GM21529 (cell line): ENCODE results near the gene LIMS2.
A peak's percentile ranks its signal among the peaks of the same experiment; 100 is the strongest.

Experiments used
- ATAC-seq: cut with Tn5 transposase; IDR thresholded peaks from one replicate; pipeline ENCODE4 v1.9.1; 2021; ENCODE audit not compliant: unreplicated experiment

The LIMS2 gene

DNA sequence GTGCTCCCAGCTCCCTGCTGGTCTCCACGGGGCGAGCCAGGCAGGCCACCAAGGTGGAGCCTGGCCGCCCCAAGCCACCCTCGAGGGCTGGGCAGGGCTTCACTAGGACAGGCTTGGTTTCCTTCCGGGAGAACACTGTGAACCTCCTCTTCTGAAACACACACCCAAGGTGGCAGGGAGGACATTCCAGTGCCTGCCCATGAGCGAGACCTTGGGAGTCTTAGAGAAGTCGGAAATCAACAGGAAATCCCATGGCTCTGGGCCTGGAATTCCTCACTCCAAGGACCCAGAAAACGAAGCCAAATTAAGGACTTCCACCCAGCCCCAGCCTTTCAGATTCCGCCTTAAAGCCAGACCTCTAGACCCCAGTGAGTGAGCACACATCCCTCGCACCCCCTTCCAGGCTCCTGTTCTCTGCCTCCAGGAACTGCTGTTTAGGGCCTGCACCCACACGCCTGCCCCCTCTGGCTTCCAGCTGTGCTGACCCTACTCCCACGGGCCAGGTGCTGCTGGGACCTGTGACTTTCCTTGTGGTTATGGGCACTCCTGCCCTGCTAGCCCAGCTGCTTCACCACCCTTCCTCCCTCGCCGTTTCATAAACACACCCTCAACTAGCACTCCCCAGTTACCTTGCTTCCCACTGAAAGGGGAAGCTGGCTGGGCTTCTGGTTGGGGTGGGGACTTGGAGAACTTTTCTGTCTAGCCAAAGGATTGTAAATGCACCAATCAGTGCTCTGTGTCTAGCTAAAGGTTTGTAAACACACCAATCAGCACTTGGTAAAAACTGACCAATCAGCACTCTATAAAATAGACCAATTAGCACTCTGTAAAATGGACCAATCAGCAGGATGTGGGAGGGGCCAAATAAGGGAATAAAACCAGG, 15.7 kb downstream of the LIMS2 start:
- ATAC-seq = no peak

DNA sequence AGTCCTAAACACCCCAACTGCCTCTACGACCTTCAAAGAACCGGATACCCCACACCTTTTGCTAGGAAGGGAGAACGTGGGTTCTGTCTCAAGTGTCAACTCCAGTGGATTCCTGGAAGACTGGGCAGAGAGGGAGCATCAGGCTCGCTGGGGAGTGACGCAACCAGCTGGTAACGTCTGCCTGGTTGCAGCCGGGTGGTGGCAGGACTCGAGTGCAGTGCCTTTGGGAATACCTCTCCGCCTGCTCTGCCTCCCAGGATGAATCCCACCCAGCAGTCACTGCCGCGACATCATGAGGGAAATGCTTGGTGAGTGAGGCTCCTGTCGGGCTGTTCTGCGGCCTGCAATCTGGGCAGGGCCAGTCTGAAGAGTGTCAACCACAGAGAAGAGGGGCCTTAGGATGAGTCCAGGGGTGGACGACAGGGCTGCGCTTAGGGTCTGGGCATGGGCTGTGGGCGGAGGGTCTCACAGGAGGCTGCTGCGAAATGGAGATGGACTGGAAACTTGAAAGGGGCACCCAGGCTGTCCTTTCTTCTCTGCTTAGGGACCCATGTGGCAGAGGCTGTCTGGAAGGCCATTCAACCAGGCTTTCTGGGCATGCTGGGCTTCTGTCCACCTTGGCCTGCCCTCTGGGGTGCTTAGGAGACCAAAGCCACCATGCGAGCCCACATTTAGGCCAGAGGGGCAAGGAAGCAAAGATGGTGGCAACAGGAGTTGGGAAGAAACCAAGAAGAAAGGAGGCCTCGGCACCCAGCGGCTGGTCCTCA, 16.5 kb downstream of the LIMS2 start:
- ATAC-seq = no peak

DNA sequence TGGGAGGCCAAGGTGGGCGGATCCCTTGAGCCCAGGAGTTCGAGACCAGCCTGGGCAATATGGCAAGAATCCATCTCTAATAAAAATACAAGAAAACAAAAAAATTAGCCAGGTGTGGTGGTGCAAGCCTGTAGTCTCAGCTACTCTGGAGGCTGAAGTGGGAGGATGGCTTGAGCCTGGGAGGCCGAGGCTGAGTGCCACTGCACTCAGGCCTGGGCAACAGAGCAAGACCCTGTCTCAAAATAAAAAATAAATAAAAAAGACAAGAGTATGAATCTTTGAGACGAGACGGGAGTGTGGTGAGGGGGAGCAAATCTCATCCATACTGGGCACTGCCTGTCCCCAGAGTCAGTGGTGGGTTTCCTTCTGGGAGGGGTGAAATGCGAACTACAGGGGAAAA, 17.2 kb downstream of the LIMS2 start:
- ATAC-seq = no peak

DNA sequence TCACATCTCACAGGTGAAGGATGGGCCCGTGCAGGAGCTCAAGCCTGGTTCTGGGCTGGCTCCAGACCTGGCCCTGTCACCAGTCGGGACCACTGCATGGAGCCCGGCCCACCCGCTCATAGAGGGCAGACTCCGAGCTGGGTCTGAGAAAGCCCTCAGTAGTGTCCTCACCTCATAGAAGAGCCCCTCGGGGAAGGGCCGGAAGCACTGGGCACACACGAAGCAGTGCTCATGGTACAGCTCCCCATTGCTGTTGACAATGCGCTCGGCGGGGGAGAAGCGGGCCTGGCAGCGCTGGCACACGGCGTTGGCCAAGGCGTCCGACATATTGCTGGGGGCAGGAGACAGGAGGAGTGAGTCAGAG, 18.1 kb downstream of the LIMS2 start:
- ATAC-seq = no peak

DNA sequence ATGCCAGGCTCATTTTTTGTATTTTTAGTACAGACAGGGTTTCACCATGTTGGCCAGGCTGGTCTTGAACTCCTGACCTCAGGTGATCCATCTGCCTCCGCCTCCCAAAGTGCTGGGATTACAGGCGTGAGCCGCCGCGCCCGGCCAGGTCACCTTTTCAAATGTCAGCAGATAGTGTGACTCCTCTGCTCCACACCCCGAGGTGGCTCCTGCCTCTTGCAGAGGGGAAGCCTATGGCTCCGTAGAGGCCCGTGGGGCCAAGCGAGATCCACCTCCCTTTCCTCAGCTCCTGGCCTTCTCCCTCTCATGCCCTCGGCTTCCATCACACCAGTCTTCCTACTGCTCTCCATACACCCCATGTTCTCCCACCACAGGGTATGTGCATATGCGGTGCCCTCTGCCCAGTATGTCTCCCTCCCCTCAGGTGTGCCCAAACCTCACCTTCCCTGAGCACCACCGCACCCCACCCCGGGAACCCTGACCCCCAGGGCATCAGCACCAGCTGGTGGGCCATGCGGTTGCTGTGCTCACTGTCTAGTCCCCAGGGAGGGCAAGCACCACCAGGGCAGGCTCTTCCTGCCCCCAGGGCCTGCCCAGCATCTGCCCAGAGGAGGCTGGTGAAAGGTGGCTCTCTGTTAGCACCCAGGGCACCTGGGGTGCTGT, 18.6 kb downstream of the LIMS2 start:
- ATAC-seq = no peak

DNA sequence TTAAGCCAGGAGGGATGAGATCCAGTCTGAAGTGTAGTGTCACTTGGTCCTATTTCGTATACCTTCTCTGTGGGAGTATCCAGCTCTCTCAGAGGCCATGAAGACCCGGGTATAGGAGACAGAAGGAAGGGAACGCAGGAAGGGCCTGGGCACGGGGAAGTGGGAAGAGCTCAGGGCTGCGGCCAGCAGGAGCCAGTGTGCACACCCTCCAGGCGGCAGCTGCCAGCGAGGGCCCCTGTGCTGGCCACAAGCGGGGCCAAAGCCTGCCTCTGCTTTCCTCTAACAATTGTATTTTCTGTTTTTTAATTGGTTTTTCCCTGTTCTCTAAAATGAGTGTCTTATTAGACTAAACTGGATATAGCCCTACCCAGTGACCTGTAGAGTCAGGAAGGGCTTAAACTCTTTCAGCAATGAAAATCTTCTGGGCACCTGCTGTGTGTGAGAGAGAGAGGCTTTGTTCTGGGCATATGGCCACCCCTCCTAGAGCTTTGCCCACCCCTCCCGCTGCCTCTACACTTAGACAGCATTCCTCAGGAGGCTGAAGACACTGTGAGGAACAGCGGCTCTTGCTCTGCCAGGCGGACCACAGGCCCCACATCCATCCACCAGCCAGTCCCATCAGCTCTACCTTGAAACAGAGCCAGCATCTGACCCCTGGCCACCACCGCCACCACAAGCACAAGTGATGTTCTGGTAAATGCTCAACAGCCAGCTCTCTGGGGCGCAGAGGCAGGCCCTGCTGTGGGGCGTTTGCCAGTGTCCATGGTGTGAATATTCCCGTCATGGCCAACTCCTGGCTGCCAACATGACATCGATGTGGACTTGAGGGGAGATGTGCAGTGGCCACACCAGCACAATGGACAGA, 19.9 kb downstream of the LIMS2 start:
- ATAC-seq = no peak

DNA sequence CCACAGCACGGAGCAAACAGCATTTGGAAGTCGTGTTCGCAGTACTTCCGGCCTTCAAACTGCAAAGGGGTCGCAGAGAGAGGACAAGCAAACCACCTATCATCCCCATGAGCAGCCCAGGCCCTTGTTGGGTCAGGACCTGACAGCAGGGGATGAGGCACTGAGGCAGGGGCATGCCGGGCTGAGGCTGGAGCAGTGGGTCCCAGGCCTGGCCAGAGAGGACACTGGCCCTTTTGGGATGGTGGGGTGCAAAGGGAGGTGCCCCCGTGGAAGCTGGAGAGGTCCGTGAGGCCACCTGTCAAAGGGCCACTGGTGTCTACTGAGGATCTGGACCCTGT, 20.5 kb downstream of the LIMS2 start:
- ATAC-seq = no peak

DNA sequence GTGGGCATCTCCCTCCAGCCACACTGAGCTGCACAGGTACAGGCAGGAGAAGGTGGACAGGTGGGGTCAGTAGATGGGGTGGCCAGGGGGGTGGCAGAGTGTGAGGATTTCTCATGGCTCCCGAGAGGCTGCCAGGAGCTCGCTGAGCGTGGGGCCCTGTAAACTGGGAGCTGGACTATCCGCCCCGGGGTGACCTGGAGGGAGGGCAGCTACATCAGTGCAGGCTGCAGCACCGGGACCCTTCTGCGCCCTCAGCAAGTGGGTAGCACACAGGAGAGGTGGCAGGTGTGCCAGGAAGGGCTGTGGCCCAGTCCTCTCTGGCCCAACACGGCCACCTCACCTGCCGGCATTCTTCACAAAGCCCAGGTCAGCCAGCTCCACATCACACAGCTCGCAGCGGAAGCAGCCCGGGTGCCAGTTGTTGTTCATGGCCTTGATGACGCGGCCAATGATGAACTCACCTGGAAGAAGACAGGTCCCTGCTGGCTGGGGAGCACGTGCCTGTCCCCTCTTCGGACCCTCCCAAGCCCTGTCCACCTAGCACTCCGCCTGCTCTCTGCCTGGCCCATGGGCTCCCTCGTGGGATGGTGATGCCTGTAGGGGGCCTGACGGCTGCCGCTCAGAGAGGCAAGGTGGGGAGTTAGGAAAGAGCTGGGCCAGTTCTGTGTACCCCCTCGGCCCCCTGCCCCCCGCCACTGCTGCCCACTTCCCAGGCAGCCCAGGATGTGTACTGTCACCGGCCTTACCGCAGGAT, 21.1 kb downstream of the LIMS2 start:
- ATAC-seq = no peak

DNA sequence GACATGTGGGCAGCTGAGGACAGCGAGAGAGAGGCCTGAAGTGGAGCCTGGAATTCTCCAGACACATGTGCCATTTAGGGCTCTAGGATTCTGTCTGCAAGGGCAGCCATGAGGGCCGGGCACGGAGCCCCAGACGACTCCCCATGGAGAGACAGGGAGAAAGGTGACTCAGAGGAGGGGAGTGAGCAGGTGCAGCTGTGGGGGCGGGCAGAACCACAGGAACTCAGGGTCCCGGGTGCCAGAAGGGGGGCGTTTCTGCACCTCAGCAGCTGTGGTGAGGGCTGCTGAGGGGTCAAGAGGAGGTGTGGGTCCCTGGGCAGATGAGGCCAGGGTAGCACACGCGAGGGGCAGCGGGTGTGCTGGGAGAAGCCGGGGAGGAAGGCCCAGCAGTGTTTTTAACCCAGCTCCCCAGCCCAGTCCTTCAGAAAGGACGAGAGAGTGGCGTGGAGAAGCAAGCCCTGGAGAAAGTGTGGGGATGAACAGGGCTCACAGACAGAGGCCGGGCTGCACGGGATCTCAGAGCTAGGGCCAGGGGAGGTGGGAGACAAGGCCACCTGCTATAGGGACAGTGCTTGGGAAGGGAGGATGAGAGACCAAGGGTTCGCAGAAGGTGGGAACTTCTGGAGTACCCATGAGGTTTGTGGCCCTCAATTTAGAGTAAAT, 21.8 kb downstream of the LIMS2 start:
- ATAC-seq = no peak

DNA sequence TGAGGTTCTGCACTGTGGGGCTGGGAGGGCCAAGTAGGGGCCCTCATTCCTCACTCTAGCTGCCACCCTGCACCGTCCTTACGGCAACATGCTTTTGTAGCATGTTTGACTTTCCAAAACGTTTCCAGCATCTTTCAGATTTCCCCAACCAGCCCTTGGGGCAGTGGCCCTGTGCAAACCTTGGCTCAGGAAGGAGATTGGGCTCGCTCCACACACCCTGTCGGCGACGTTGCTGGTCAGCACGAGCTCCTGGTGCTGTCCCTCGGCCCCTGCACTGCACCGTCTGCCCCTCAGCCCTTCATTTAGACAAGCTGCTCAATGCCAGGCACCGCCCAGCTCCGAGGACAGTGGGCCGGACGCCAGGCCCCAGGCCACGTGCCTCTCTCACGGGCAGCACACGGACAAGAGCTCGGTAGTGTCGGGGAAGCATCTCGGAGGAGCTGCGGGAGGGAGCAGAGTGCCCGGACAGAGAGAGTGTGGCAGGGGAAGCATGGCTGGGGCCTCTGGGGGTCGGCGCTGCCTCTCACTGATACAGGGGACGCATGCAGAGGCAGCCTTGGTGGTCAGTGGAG, 22.5 kb downstream of the LIMS2 start:
- ATAC-seq = no peak

DNA sequence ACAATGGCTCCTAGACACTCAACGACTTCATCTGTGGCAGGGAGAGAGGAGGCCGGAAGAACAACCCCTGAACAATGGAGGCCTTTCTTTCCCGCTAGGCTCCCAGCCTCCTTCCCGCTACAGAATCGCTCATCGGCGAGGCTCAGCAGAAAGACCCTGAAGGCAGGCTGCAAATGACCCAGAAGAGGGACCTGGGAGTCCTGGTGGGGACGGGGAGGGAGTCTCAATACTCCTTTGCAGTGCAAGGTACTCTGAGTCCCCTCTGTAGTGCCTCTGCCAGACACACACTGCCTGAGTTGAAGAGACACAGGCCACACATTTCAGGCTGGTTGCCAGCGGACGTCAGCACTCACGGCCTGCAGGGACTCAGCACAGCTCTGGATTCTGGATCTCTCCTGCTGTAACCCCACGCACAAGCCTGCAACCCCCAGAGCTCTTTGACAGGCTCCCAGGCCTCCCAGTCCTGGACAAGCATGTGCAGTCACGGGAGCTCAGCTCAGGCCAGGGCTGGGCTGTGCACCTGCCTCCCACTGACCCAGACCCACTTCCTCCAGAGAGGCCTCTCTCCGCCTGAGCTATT, 23.3 kb downstream of the LIMS2 start:
- ATAC-seq = no peak

DNA sequence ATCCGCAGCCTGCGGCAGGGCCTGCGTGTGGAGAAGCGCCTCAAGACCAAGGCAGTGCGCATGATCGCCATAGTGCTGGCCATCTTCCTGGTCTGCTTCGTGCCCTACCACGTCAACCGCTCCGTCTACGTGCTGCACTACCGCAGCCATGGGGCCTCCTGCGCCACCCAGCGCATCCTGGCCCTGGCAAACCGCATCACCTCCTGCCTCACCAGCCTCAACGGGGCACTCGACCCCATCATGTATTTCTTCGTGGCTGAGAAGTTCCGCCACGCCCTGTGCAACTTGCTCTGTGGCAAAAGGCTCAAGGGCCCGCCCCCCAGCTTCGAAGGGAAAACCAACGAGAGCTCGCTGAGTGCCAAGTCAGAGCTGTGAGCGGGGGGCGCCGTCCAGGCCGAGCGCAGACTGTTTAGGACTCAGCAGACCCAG, 23.9 kb downstream of the LIMS2 start:
- ATAC-seq = no peak

DNA sequence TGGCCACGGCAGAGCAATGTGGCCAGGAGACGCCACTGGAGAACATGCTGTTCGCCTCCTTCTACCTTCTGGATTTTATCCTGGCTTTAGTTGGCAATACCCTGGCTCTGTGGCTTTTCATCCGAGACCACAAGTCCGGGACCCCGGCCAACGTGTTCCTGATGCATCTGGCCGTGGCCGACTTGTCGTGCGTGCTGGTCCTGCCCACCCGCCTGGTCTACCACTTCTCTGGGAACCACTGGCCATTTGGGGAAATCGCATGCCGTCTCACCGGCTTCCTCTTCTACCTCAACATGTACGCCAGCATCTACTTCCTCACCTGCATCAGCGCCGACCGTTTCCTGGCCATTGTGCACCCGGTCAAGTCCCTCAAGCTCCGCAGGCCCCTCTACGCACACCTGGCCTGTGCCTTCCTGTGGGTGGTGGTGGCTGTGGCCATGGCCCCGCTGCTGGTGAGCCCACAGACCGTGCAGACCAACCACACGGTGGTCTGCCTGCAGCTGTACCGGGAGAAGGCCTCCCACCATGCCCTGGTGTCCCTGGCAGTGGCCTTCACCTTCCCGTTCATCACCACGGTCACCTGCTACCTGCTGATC, 24.4 kb downstream of the LIMS2 start:
- ATAC-seq = no peak

DNA sequence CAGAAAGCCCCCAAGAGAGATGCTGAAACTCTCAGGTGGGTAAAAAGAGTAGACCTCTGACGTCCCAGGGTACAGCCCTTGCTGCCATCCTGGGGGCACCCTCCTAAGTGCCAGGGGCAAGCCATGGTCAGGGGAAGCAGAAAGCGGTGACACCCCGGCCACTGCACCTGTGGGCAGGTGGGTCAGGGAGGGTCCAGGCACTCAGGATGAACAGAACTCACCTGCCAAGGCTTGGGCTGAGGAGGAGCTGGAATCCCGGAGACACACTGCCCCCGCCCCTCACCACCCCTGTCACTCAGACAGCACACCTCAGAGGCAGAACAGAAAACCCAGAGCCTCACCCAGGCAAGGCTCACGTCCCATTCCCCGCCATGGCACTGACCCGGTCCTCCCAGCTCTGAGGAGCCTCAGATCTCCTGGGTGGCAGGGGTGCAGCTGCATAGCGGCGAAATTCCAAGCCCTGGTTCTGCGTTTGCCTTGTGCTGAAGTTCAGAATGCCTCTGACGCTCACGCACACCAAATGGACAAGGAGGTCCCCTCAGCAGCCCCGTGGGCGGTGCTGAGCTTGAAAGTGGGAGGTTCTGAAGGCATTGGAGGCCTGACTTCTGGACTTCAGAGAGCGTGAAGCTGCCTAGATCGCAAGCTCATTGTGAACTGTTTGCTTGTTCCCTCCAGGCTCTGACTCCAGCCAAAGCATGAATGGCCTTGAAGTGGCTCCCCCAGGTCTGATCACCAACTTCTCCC, 25.1 kb downstream of the LIMS2 start:
- peak; percentile 11 for ATAC-seq

DNA sequence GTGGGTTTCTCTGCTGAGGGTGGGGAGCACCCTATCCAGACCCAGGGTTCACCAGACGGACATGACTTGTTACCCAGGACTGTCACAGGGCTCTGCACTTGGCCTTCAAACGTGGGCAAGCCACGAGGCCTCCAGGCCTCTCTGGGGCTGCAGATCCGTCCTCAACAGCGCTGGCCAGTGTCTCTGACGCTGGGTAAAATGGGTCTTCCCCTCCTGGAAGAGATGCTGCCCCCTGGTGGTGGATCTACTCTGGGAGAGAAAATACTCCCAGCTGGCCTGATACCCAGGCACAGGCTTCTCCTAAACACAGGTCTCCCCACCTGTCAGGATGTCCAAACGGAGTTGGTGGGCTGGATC, 25.7 kb downstream of the LIMS2 start:
- ATAC-seq = peak; percentile 89

DNA sequence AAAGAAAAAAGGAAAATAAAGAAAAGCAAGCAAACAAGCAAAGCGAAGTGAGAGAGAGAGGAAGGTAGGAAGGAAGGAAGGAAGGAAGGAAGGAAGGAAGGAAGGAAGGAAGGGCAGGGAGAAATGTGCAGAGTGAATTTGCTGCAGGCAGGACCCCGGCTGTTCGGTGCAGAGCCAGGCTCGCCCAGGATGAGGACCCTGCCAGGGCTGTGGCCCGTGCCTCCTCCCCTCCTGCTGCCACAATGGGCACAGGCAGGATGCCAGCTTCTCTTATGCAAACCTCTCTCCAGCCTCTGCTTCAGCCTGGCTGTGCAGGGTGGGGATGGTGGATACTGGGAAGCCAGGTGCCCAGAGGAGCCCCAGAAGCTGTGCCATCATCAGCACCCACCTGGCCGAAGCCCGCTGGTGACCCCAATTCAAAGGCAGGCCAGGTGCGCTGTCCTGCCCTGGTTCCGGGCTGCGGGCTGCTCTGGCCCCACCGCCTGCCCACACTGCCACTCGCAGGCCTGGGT, 26.2 kb downstream of the LIMS2 start:
- no peak for ATAC-seq

DNA sequence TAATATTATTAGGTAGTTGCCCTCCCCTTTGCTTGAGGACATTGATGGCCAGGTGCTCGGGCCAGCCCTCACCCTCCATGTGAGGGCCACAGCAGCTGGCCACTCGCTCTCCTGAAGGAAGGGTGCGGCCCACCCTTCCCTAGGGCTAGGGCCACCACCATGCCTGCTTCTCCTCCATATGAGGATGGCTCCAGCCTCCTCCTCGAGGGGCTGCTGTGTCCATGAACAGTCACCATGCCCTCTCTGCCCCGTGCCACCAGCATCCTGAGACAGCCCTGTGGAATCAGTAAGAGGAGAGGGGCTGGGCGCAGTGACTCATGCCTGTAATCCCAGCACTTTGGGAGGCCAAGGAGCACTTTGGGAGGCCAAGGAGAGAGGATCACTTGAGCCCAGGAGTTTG, 27.0 kb downstream of the LIMS2 start:
- no peak for ATAC-seq
